ENCODE results near the gene GNG8. TPM values are rescaled to one million over a fixed set of nuclear protein-coding genes. Genes with fewer than 3 reads are reported as not detected.
A peak's percentile ranks its signal among the peaks of the same experiment; 100 is the strongest.

The GNG8 gene
- total and polyA plus RNA-seq, 9 of the 15 experiments (the other 6 are each of a cell fraction or from before 2014, with no cell fraction given), result 1.3 TPM; not detected in 8

DNA sequence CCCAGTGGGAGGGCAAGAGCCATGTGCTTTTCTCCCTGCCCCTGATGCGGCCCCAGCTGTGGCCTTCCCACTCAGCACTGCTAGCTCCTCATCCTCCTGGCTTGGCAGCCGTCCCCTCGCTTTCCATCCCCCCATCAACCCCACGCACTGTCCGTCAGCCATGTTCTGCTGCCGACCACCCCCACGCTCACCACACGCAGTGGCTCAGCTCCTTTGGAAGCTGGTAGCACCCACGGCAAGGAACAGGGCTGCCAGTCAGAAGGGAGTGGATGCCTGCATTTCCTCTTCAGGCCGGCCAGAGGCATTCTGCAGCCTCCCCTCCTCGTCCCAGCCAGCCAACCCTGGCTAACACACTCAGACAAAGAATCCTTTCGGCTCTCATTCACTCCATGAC is 28.6 kb downstream of the GNG8 start (continued):
- TF ChIP-seq, protein P1, sequence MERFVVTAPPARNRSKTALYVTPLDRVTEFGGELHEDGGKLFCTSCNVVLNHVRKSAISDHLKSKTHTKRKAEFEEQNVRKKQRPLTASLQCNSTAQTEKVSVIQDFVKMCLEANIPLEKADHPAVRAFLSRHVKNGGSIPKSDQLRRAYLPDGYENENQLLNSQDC (CRISPR knock-in tag; IDR thresholded peaks at IDR 0.05), result no peak
- TF ChIP-seq TCF7L2 (IDR thresholded peaks at IDR 0.05; ENCODE audit: low read depth, low read length) (no peak), SNIP1 (IDR thresholded peaks at IDR 0.05; ENCODE audit: low read depth) (no peak), TCF3 (CRISPR knock-in tag; IDR thresholded peaks at IDR 0.05) (no peak), POLR2G (IDR thresholded peaks at IDR 0.05; ENCODE audit: low read depth, low read length) (peak; percentile 49)
- TF ChIP-seq, protein P2, sequence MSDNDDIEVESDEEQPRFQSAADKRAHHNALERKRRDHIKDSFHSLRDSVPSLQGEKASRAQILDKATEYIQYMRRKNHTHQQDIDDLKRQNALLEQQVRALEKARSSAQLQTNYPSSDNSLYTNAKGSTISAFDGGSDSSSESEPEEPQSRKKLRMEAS (CRISPR knock-in tag; IDR thresholded peaks at IDR 0.05), result 0 out of 2 replicates have a peak, but pooled peaks have one; percentile 28

DNA sequence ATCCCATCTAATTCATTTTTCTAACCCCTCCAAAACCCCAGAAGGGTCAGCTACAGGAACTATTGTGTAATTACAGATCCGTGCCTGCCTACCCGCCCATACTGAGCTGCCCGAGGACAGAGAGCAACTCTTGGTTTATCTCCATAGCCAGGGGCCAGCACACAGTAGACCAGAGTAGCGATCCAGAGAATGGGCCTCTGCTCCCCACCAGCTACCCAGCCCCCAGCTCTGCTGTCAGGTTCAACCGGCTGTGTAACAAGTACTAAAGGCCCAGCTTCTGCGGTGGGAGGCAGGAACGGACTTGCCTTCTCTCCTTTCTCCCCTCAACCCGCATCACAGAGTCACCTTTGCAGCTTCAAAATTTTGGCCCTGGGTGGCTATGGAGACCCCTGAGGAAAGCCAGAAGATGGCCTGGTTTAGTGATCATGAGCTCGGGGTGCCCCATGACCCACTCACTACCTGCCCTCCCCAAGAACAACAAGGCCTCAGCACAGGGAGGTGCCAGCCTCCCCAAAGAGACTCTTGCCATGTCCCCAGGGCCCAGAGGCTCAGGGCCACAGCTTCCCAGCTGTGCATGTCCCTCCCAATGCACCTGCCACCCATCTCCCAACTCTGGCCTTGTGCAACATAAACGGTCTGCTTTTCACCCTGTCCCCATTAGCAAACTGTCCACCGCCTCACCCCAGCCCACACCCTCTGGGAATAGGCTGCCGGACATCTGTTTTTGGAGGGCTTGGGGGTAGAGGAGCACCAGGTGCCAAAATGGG is 29.1 kb downstream of the GNG8 start:
- Histone ChIP-seq H3K36me3 (ENCODE audit: control insufficient read depth, insufficient read depth, low read length) (peaks cover 78% of the 10 kb centered on the region; the same call in 2 of the 3 replicates), H3K27me3 (ENCODE audit: control insufficient read depth in 2 of 2, insufficient read depth in 2 of 2, low read length in 2 of 2) (no peaks in the 10 kb centered on the region), H2AFZ (ENCODE audit: low read depth, low read length) (no peak overlapping the region), H3K4me1 (replicated peaks in 1 of 2; ENCODE audit: control insufficient read depth in 2 of 2, insufficient read depth in 2 of 2, low read length in 2 of 2) (peaks cover 15 to 43% of the 10 kb centered on the region in 2 experiments; a peak in 4 of 5 replicates), H4K20me1 (replicated peaks; ENCODE audit: control insufficient read depth, insufficient read depth, low read length) (peaks cover 41% of the 10 kb centered on the region), H3K27ac (ENCODE audit: extremely low read depth, low read depth, low read length) (no peak overlapping the region), H3K9me3 (replicated peaks; ENCODE audit: control insufficient read depth, insufficient read depth, low read depth, low read length) (no peaks in the 10 kb centered on the region), H3K4me3 (no peak overlapping the region), H3K4me2 (ENCODE audit: insufficient read depth, low read length) (no peak overlapping the region), H3K79me2 (ENCODE audit: control insufficient read depth, insufficient read depth, low read length) (peaks cover 42% of the 10 kb centered on the region), H3K9ac (ENCODE audit: insufficient read depth in 1 of 2, low read depth in 2 of 2, low read length in 2 of 2) (0 out of 4 replicates have a peak overlapping the region, but pooled peaks of 1 of the 2 experiments have one; percentile 42), H3K9me1 (ENCODE audit: control insufficient read depth, insufficient read depth, low read length) (no peaks in the 10 kb centered on the region)
- FAIRE-seq (no peak), ATAC-seq (no peak), DNase-seq (ENCODE audit: extremely low read depth in 1 of 4, low spot score in 3 of 4) (peak in 1 of 4 experiments; percentile 10)
- in situ Hi-C loops (cut with MboI), result no loop called here
- intact Hi-C loops (cut with micrococcal nuclease), result no loop called here
- POLR2A ChIA-PET, result interaction anchor here (0.6 to 1.3 kb wide), 7 partner anchors 7 to 200 kb away, joined by 3 to 4 read pairs (median 3); no protein-coding TSS in a partner anchor
- WGBS (ENCODE audit: insufficient coverage, low coverage, missing lambda C conversion rate), result 88% methylated on average over 10 of the region's 12 CpGs
- TF ChIP-seq ZNF174 (CRISPR knock-in tag; IDR thresholded peaks at IDR 0.05), result no peak
- CTCF ChIA-PET (ENCODE audit: low intra/inter-chr PET ratio), result no interaction called here
- no TSS peak for BruUV-seq (replicated peaks)

Data from K562 (cell line).